DMS53 treated with DMSO at 0.1 percent for 48 hours (cell line): ENCODE data around the gene TM9SF1.

Experiments
- DNase-seq: peaks from one replicate; lab custom pipeline; 2025; ENCODE audit not compliant: unreplicated experiment; lab: John Stamatoyannopoulos, UW

TM9SF1 gene

DNA sequence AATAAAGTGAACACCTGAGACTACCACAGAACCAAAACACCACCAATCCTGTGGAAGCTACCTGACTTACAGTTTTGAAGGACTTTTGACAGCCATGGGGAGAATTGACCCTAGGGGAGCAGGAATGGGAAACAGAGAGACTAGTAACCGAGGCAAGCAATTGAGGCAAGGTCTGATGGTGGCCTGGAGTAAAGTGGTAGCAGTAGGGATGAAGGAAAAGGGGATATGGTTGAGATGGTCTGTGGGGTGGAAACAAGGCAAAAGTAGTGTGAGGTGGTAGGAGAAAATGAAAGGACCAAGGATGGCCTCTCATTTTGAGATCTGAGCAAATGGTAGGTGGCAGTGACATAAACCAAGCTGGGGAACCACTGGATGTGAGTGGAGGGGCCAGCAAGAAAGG, 38.4 kb downstream of the TM9SF1 start:
- DNase-seq = no peak

DNA sequence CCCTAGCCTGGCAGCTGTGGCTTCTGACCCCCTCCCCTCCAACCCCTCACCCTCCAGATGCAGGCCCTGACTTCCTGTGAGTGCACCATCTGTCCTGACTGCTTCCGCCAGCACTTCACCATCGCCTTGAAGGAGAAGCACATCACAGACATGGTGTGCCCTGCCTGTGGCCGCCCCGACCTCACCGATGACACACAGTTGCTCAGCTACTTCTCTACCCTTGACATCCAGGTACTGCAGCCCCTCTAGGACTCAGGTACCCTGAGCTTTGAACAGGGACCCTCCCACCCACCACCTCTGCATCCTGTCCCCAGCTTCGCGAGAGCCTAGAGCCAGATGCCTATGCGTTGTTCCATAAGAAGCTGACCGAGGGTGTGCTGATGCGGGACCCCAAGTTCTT, 40.1 kb downstream of the TM9SF1 start:
- DNase-seq = no peak

DNA sequence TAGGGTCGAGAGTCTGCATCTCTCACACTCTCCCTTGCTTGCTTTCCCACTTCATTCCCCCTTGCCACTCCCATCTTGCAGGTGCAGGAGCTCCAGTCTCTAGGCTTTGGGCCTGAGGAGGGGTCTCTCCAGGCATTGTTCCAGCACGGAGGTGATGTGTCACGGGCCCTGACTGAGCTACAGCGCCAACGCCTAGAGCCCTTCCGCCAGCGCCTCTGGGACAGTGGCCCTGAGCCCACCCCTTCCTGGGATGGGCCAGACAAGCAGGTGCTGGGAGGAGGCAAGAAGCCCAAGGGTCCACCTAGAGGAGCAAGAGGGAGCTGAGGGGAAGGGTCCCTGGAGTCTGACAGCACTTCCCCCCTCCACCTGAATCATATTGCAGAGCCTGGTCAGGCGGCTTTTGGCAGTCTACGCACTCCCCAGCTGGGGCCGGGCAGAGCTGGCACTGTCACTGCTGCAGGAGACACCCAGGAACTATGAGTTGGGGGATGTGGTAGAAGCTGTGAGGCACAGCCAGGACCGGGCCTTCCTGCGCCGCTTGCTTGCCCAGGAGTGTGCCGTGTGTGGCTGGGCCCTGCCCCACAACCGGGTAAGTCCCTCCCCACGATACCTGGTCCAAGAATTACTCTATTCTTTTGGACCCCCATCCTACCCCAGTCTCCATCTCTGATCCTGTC, 43.7 kb downstream of the TM9SF1 start:
- no peak for DNase-seq

DNA sequence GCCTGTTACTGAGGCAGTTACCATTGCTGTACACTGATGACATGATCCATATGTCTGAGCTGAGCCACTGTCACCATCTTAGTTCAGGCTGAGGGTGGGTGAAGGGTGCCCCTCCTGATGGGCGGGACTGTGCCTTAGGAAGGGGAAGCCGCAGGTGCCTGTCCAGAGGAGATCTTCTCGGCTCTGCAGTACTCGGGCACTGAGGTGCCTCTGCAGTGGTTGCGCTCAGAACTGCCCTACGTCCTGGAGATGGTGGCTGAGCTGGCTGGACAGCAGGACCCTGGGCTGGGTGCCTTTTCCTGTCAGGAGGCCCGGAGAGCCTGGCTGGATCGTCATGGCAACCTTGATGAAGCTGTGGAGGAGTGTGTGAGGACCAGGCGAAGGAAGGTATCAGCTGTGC, 44.2 kb downstream of the TM9SF1 start:
- no peak for DNase-seq

DNA sequence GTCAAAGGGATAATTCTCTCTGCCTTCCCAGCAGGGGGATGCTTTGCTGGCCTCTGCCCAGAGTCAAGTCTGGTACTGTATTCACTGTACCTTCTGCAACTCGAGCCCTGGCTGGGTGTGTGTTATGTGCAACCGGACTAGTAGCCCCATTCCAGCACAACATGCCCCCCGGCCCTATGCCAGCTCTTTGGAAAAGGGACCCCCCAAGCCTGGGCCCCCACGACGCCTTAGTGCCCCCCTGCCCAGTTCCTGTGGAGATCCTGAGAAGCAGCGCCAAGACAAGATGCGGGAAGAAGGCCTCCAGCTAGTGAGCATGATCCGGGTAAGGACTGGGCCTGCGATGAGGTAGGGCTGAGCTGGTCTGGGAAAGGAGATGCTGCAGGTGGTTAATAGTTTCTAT, 44.7 kb downstream of the TM9SF1 start:
- DNase-seq = no peak

DNA sequence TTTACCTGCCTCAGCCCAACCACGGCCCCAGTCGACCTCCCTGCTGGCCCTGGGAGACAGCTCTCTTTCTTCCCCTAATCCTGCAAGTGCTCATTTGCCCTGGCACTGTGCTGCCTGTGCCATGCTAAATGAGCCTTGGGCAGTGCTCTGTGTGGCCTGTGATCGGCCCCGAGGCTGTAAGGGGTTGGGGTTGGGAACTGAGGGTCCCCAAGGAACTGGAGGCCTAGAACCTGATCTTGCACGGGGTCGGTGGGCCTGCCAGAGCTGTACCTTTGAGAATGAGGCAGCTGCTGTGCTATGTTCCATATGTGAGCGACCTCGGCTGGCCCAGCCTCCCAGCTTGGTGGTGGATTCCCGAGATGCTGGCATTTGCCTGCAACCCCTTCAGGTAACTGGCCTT, 45.2 kb downstream of the TM9SF1 start:
- DNase-seq = no peak

DNA sequence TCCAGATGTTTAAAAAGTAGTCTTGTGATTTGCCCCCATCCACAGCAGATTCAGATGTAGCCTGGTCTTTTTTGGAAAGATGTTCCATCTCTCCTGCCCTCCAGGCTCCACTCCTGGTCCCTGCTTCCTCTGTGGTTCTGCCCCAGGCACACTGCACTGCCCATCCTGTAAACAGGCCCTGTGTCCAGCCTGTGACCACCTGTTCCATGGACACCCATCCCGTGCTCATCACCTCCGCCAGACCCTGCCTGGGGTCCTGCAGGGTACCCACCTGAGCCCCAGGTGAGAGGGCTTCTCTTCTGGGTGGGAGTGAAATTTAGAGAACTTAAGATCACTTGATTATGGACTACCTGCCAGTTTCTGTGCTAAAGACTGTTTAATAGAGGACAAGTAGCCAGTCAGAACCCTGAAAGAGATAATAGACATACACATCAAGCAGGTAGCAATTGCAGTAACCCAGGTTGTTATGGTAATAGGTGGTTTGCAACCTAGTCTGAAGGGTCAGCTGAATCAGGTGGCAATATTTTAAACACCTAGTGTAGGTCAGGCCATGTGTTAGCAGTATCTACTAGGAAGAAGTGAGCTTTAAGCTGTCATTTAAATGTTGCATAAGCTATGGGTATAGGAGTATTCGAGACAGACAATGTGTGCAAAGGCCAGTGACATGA, 45.8 kb downstream of the TM9SF1 start:
- DNase-seq = no peak

DNA sequence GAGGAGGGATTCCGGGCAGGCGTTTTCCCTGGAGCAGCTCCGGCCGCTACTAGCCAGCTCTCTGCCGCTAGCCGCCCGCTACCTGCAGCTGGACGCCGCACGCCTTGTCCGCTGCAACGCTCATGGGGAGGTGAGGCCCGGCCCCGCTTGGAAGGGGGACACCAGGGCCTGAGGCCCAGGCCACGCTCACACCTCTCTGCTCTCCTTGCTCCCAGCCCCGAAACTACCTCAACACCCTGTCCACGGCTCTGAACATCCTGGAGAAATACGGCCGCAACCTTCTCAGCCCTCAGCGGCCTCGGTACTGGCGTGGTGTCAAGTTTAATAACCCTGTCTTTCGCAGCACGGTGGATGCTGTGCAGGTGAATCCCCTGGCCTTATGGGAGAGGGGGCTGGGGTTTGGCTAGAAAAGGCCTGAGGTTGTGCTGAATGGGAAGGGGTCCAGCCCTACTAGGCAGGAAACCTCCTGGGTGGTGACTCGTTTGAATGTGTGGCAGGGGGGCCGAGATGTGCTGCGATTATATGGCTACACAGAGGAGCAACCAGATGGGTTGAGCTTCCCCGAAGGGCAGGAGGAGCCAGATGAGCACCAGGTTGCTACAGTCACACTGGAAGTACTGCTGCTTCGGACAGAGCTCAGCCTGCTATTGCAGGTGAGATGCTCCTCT, 47.3 kb downstream of the TM9SF1 start:
- DNase-seq = no peak

DNA sequence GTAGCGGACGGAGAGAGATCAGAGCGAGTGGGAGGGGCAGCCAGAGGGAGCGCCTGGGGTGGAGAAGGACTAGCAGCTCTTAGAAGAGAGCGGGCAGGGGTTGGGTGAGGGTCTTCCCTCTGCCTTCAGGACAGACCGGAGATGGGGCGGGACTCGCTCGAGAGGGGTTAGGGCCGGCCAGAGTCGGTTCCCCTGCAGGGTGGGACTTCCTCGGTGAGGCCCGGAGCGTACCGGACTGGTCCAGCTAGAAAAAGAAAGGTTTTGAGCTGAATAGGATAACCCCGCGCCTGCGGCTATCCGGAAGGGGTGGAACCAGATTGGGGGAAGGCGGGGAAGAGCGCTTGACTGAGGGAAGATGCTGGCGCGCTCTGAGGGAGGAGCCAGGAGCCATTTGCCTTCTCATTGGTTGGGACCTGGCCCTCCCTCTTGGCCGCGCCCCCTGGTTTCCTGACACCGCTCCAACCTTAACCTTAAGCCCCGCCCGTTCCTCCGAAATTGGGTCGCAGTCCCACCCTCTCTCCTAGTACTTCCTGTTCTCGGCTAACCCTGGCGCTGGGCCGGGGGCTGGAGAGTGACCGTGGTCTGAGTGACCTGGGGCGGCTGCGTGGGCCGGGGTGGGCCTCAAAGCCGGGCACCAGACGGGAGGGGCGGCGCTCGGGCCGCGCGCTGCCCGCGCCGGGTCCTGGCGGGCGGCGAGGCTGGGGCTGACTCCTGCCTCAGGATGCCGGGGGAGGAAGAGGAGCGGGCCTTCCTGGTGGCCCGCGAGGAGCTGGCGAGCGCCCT, 48.1 kb downstream of the TM9SF1 start, which contains the start of gene RNF31:
Gene RNF31, plus strand, starts transcription at position 521 of the 783 bp plus-strand sequence. Its CDS starts 201 bp downstream, at position 722.
- DNase-seq = peak; percentile 94

DNA sequence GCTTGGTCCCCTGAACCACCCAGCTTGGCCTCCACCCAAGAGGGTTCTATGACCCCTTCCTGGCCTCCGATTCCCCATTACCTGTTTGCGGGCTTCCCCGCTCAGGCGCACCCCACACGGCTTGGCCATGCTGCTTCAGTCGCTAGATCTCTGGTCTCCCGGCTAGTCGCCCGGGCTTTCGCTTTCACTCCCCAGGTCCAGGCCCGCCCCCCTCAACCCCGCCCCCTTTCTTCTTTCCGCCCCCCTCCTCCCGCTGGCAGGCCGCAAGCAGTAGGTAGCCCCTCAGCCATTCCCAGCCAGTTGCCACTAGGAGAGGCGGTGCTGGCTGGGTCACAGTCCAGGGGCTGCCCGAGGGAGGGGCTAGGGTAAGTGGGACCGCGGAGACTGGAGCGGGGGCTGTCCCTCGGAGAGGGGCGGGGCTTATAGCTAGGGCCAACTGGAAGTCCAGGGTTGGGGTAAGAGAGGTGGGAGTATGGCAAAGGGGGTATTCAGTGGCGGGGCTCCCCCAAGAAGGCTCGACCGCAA, 48.7 kb downstream of the TM9SF1 start, which contains the start of gene PSME2:
Gene PSME2, minus strand, starts transcription at position 158 of the 525 bp plus-strand sequence. Its CDS starts 29 bp downstream, at position 129.
- DNase-seq = peak; percentile 79

DNA sequence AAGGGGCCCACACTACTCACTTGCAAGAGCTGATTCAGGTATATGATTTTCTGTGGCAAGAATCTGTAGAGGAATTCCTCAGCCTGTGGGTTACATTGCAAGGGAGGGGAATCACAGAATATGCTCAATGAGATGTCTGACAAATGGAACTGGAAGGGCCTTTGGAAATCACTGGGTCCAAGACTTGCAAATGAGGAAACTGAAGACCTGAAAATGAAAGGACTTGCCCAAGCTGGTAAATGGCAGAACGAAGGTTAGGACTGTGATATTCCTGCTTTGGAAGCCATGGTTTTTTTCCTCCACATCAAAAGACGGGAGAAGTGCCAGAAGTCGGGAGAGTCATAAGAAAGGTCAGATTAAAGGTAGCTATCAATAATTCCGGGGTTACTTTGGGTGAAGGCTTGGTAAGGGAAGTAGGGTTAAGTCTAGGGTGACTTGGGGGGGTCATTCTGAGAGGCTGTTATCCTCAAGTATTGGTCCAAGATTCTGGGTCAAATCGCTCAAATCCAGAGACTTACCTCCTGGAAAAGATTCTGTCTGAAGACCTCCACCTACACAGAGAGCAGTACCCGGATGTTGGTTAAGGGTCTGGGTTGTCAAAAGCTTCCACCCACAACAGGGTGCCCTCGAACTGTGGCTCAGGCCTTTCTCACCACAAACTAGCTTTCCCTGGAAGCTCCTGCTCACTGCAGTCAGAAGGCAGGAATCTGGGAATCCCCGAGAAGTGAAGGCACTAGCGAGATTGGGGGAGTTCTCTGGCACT, 49.4 kb downstream of the TM9SF1 start:
- no peak for DNase-seq

DNA sequence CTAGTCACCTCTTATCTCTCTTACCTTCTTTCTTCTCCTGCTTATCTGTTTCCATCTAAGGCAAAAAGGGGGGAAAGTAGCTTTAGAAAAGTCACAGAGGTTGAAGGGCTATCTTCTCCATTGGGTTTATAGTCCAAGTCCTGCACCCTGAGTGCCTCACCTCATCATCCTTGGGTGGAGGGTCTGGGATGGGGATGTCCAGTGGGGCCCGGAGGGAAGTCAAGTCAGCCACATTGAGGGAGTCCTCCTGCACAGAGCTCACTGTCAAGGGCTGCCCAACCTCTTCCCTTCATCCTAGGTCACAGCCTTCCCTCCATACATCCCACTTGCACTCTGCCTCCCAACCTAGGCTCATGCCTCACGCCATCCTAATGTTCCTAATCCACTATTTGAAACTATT, 50.0 kb downstream of the TM9SF1 start:
- DNase-seq = no peak

DNA sequence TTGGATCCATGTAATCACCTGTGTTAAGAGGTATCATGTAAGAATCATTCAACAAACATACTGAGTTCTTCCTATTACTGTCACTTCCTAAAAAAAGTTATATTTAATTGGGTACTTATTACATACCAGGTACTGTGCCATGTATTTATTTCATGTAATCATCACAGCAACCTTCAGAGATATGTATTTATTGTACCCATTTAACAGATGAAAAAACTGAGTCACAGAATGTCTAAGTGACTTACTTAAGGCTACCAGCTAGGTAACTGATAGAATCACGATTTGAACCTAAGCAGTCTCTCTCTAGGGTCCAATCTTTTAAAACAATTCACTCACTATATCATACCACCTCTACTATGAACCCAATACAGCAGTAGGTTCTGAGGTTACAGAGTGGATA, 50.8 kb downstream of the TM9SF1 start:
- no peak for DNase-seq

DNA sequence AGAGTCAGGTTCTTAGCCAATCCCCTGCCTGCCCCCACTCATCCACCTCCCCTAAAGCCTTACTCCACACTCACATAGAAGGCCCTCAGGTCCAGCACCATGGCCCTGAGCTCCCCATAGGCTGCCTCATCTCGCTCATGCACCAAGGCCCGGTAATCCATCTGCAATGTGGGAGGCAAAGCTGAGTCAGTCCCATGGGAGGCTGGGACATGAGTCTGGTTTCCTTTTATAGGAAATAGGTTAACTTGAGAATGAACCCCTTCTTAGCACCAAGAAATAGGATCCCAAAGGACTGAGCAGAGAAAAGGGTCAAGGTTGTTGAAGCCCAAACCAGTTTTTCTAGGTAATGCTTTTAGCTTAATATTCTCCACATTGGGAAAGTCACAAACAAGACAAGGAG, 51.7 kb downstream of the TM9SF1 start:
- no peak for DNase-seq

DNA sequence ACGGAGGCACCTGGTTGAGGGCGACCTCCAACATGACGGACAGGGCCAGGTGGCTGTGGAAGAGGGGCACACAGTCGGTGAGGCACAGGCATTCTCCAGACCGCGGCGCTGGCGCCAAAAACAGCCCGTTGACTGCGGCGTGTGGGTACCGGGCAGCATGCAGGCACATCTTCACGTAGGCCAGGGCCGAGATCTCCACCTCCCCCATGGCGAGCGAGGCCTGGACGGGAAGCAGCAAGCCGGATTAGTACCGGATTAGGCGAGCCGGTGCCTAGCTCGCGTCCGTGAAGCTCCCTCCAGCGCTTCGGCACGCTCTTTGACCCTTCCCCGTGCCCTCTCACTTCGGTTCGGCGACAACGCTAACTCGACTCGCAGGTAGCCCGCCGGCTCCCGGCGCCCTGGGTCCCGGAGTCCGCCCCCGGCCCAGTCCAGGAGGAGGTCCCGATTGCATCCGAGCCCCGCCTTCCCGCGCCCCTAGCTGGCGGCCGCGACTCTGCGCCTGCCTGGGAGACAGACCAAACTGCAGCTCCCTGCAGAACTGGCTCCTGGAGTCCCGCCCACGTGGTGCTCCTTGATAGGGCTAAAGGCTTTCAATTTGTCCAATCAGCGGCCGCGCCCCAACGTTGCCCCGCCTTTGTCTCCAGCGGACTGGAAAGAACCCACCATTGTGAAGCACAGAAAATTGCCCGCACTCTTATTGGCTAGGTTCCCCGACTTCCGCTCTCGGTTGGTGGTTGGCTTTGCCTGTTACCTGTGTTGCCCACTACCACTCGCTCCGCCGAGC, 54.0 kb downstream of the TM9SF1 start, which contains the start of gene EMC9:
Gene EMC9, minus strand, starts transcription at position 495 of the 784 bp plus-strand sequence. Its CDS starts 287 bp downstream, at position 208.
- DNase-seq = peak; percentile 96

DNA sequence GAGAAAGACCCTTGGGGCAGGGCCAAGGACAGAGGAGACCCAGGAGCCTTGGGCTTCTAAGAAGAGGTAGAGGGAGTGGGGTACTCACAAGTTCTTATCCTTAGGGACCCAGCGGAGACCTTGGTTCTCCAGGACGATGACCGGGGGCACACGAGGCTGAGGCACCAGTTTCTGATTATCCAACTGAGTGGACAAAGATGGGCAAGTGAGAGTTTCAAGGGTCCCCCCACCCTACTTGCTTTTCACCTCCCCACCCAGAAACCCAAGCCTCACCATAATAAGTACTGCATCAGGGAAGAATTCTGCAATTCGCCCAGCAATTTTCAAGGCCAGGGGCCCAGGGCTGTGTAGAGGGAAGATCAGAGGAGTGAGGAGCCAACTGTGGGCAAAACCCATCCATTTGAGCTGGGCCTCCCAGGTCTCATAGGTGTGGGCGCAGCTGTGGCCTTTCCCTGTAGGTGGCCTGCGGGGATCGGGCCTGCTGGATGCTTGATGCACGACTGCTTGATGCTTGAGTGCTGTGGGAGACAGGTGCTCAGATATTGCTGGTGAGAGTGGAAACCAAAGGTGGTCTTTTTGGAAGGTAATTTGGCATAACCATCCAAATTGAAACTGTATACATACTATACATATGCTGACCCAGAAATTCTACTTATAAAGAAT, 55.8 kb downstream of the TM9SF1 start:
- DNase-seq = no peak
